Subcutaneous adipose tissue (tissue), 4 donors: Measurements from ENCODE around the gene TATDN2. TPM values are rescaled to one million over a fixed set of nuclear protein-coding genes. Genes with fewer than 3 reads are reported as not detected.

Source experiments
- CTCF ChIP-seq: fragments of 450-650 bp; IDR thresholded peaks from one replicate; pipeline ENCODE4 v1.5.1; 2016; ENCODE audit warnings: low read depth, mild to moderate bottlenecking, control low read depth, antibody characterized with exemption, moderate library complexity
- total RNA-seq, 4 donors: library from RNA; depleted of rRNA; stranded (reverse); fragments of >200 nt; gene quantifications; one replicate each; pipeline ENCODE4 v1.1.0, GENCODE V29; 2016

TATDN2 gene
- total RNA-seq, 4 donors from 2014 or later = 11.9 to 21.9 (median 18.1) TPM

GRCh38 chr3:10249833-10250232, 1.6 kb downstream of the TATDN2 start:
- TF ChIP-seq CTCF = no peak

GRCh38 chr3:10251006-10251405, 2.7 kb downstream of the TATDN2 start:
- TF ChIP-seq CTCF = no peak

- no peak for TF ChIP-seq CTCF
These were observed 5.5 kb downstream of the TATDN2 start for GRCh38 chr3:10253731-10254130.

- TF ChIP-seq CTCF = no peak
These were observed 7.6 kb downstream of the TATDN2 start for GRCh38 chr3:10255835-10256234.

GRCh38 chr3:10259036-10259435, 10.8 kb downstream of the TATDN2 start:
- no peak for TF ChIP-seq CTCF

- TF ChIP-seq CTCF = no peak
These were observed 11.5 kb downstream of the TATDN2 start for GRCh38 chr3:10259798-10260197.

- no peak for TF ChIP-seq CTCF
These were observed 12.0 kb downstream of the TATDN2 start for GRCh38 chr3:10260211-10260701.

GRCh38 chr3:10262027-10262426, 13.8 kb downstream of the TATDN2 start:
- TF ChIP-seq CTCF = no peak
